Measurements from ENCODE around the gene MYO1E.
A peak's percentile ranks its signal among the peaks of the same experiment; 100 is the strongest.

MYO1E gene

DNA sequence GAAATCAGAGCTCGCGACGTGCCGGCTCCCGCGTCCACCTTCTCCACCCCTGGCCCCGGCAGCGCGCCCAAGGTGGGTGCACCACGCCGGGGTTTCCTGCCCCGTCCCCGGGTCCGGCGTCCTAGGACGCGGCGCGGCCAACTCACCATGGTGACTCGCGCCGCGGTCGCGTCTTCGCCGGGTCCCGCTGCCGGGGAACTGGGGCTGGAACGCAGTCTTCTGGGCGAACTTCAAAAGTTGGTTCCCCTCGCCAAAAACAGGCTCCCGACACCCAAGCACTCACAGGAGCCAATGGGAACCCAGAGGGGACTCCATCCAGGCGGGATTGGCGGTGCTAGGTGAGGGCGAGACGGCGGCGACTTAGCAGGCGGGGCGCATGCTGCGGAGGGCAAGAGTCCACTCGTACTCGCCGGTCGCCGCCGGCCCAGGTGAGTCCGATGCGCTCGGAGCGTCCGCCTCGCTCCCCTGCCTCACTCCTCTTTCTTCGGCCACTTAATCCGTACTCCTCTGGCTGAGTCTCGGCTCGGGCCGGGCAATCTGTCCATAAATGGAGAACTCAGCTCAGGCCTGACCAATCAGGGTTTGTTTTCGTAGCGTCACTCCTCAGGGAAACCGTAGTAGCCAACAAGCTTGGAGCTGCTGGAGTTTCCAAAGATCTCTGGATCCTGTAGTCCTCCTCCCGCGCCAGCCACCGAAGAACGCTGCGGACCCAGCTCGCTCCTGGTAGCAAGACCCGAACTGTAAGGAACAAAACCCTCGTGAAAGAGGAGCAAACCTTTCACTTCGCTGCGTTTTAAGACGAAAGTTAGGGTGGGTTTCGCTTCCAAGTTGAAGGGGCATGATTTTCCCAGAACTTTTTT, at the start of gene MYO1E:
MYO1E (minus strand) TSS at position 520 of the 860 bp plus-strand sequence; CDS start at position 149, 371 bp downstream.
- in situ Hi-C loops (cut with MboI; ENCODE audit: low pct_unique_long_range_greater_than_20kb, low sequenced_read_pairs, unreplicated experiment): loop anchor here (10.0 kb wide), 1 partner anchor 112 kb away; no protein-coding TSS in a partner anchor

DNA sequence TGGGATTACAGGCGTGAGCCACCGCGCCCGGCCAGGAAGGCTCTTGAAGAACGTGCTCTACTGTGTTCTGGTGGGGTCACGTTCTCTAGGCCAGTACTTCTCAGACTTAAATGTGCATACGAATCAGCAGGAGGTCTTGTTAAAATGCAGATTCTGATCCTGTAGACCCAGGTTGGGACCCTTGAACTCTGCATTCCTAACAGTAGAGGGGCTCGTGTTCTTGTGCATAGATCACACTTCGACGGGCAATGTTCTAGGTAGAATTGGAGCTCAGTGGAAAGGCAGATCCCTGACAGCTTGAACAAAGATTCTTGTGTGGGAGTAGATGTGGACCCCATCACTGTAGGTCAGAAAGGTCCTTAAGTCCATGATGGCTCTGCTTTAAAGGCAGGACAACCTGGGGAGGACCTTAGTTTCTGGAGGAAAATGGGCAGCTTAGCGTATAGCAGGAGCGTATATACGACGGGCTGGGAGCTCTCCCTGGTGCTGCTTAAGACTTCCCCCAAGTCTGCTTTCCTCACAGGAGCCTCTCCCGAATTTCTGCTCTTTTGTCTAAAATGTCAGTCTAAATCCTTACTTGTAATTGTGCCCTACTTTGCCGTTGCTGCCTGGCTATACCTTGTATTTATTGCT, 48.4 kb upstream of the MYO1E start:
- no peak for DNase-seq (ENCODE audit: low spot score)
- no peak for TF ChIP-seq CTCF (IDR thresholded peaks at IDR 0.05; ENCODE audit: extremely low read depth, insufficient read depth, missing control alignments)
- in situ Hi-C loops (cut with MboI; ENCODE audit: low pct_unique_long_range_greater_than_20kb, low sequenced_read_pairs, unreplicated experiment): no loop called here

More for the DNA sequence above, at the start of gene MYO1E:
- no peak for TF ChIP-seq CTCF (IDR thresholded peaks at IDR 0.05; ENCODE audit: extremely low read depth, insufficient read depth, missing control alignments)
- peak; percentile 85 for DNase-seq (ENCODE audit: low spot score)

DNA sequence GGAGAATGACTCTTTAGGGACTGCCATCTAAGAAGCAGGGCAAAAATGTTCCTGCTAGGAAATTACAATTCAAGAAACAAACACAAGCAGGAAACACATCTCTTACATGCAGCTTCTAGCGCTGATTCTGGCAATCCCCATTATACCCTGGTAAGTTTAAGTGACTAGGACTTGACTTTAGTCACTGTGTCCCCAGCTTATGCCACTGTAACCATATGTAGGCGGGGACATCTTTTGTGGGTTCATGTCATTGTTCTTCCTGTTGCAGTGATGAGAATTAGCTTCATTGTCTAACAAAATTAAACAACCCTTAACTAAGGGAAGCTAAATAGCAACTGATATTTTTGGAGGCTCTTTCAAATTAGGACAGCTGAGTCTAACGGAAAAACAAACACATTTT, 47.4 kb upstream of the MYO1E start:
- in situ Hi-C loops (cut with MboI; ENCODE audit: low pct_unique_long_range_greater_than_20kb, low sequenced_read_pairs, unreplicated experiment): no loop called here
- no peak for TF ChIP-seq CTCF (IDR thresholded peaks at IDR 0.05; ENCODE audit: extremely low read depth, insufficient read depth, missing control alignments)
- DNase-seq (ENCODE audit: low spot score): no peak

GRCh38 chr15:59419170-59419569, 46.5 kb upstream of the MYO1E start:
- no peak for TF ChIP-seq CTCF (IDR thresholded peaks at IDR 0.05; ENCODE audit: extremely low read depth, insufficient read depth, missing control alignments)
- in situ Hi-C loops (cut with MboI; ENCODE audit: low pct_unique_long_range_greater_than_20kb, low sequenced_read_pairs, unreplicated experiment): no loop called here
- no peak for DNase-seq (ENCODE audit: low spot score)

- DNase-seq (ENCODE audit: low spot score): no peak
- in situ Hi-C loops (cut with MboI; ENCODE audit: low pct_unique_long_range_greater_than_20kb, low sequenced_read_pairs, unreplicated experiment): no loop called here
- no peak for TF ChIP-seq CTCF (IDR thresholded peaks at IDR 0.05; ENCODE audit: extremely low read depth, insufficient read depth, missing control alignments)
These were observed 44.1 kb upstream of the MYO1E start for GRCh38 chr15:59416816-59417215.

- in situ Hi-C loops (cut with MboI; ENCODE audit: low pct_unique_long_range_greater_than_20kb, low sequenced_read_pairs, unreplicated experiment): no loop called here
- no peak for DNase-seq (ENCODE audit: low spot score)
- TF ChIP-seq CTCF (IDR thresholded peaks at IDR 0.05; ENCODE audit: extremely low read depth, insufficient read depth, missing control alignments): no peak
These were observed 40.9 kb upstream of the MYO1E start for GRCh38 chr15:59413577-59413976.

All from GM13977 (cell line).